Ishikawa (cell line): Measurements from ENCODE around the gene ITGA8.

Experiments used
- EP300 ChIP-seq: IDR thresholded peaks from 2 replicates; pipeline ENCODE4 v1.6.1; 2012; ENCODE audit warnings: borderline replicate concordance
- MAX ChIP-seq: IDR thresholded peaks from 2 replicates; pipeline ENCODE4 v1.6.1; 2012
- RAD21 ChIP-seq: IDR thresholded peaks from 2 replicates; pipeline ENCODE4 v1.6.1; 2012; ENCODE audit warnings: low read depth

GRCh38 chr10:15585303-15585715 is 134.4 kb downstream of the ITGA8 start:
- peak; percentile 61 for TF ChIP-seq RAD21
- no peak for TF ChIP-seq MAX
- TF ChIP-seq EP300 = no peak
